Skeletal muscle satellite cell (primary cell): ENCODE measurements around the gene GADD45G.

Experiments used
- H3K27me3 ChIP-seq: 2 replicates; pipeline ENCODE4 v1.7.0; 2013; ENCODE audit warnings: low read length; ENCODE audit not compliant: control insufficient read depth, insufficient read depth
- H3K36me3 ChIP-seq: 2 replicates; pipeline ENCODE4 v1.7.0; 2013; ENCODE audit warnings: mild to moderate bottlenecking, control low read depth, low read length; ENCODE audit not compliant: insufficient read depth
- H3K4me1 ChIP-seq: 2 replicates; pipeline ENCODE4 v1.7.0; 2013; ENCODE audit warnings: low read length; ENCODE audit not compliant: control insufficient read depth, insufficient read depth
- H3K4me2 ChIP-seq: 2 replicates; pipeline ENCODE4 v1.7.0; 2013; ENCODE audit warnings: mild to moderate bottlenecking, low read length
- H3K4me3 ChIP-seq: 2 replicates; pipeline ENCODE4 v1.7.0; 2013; ENCODE audit warnings: low read length
- H3K9ac ChIP-seq: 2 replicates; pipeline ENCODE4 v1.7.0; 2013; ENCODE audit warnings: mild to moderate bottlenecking, low read depth, low read length, moderate library complexity
- H3K9me3 ChIP-seq: replicated peaks from 2 replicates; pipeline ENCODE4 v1.7.0; 2013; ENCODE audit warnings: mild to moderate bottlenecking, control low read depth, low read length

GADD45G gene

GRCh38 chr9:89646189-89646939, 41.6 kb downstream of the GADD45G start:
- Histone ChIP-seq H3K27me3 (no peaks in the 10 kb centered on the region), H3K4me2 (no peak overlapping the region), H3K4me1 (no peaks in the 10 kb centered on the region), H3K36me3 (no peaks in the 10 kb centered on the region), H3K9ac (no peak overlapping the region), H3K4me3 (no peak overlapping the region), H3K9me3 (no peaks in the 10 kb centered on the region)

GRCh38 chr9:89647366-89648128, 42.7 kb downstream of the GADD45G start:
- Histone ChIP-seq H3K4me3 (no peak overlapping the region), H3K4me1 (no peaks in the 10 kb centered on the region), H3K36me3 (no peaks in the 10 kb centered on the region)

GRCh38 chr9:89648247-89649000, 43.6 kb downstream of the GADD45G start:
- no peak overlapping the region for H3K9ac ChIP-seq
- H3K36me3 ChIP-seq: no peaks in the 10 kb centered on the region
- no peak overlapping the region for H3K4me2 ChIP-seq
- no peaks in the 10 kb centered on the region for H3K27me3 ChIP-seq
- no peaks in the 10 kb centered on the region for H3K4me1 ChIP-seq
- no peaks in the 10 kb centered on the region for H3K9me3 ChIP-seq
- no peak overlapping the region for H3K4me3 ChIP-seq

More at GRCh38 chr9:89647366-89648128, 42.7 kb downstream of the GADD45G start:
- H3K9ac ChIP-seq: no peak overlapping the region
- no peak overlapping the region for H3K4me2 ChIP-seq
- H3K9me3 ChIP-seq: no peaks in the 10 kb centered on the region
- no peaks in the 10 kb centered on the region for H3K27me3 ChIP-seq

- no peaks in the 10 kb centered on the region for H3K36me3 ChIP-seq
- no peaks in the 10 kb centered on the region for H3K4me1 ChIP-seq
- no peak overlapping the region for H3K9ac ChIP-seq
- H3K4me2 ChIP-seq: no peak overlapping the region
- no peaks in the 10 kb centered on the region for H3K27me3 ChIP-seq
- no peaks in the 10 kb centered on the region for H3K9me3 ChIP-seq
- no peak overlapping the region for H3K4me3 ChIP-seq
These were observed 44.4 kb downstream of the GADD45G start for GRCh38 chr9:89649039-89649691.

GRCh38 chr9:89654025-89654662, 49.3 kb downstream of the GADD45G start:
- no peak overlapping the region for H3K4me3 ChIP-seq
- no peak overlapping the region for H3K9ac ChIP-seq
- no peak overlapping the region for H3K4me2 ChIP-seq
- no peaks in the 10 kb centered on the region for H3K9me3 ChIP-seq
- H3K36me3 ChIP-seq: no peaks in the 10 kb centered on the region
- H3K27me3 ChIP-seq: no peaks in the 10 kb centered on the region
- H3K4me1 ChIP-seq: no peaks in the 10 kb centered on the region

GRCh38 chr9:89655056-89655989, 50.5 kb downstream of the GADD45G start:
- no peaks in the 10 kb centered on the region for H3K4me1 ChIP-seq
- no peaks in the 10 kb centered on the region for H3K36me3 ChIP-seq
- no peaks in the 10 kb centered on the region for H3K9me3 ChIP-seq

More at GRCh38 chr9:89655056-89655989, 50.5 kb downstream of the GADD45G start:
- no peaks in the 10 kb centered on the region for H3K27me3 ChIP-seq
- H3K9ac ChIP-seq: no peak overlapping the region
- H3K4me2 ChIP-seq: no peak overlapping the region
- no peak overlapping the region for H3K4me3 ChIP-seq
